ENCODE measurements around the gene ZBTB20.

ZBTB20 gene

GRCh38 chr3:114455432-114455831 lies 691.7 kb downstream of the ZBTB20 start:
- no peak for DNase-seq

GRCh38 chr3:114454551-114455251 lies 692.4 kb downstream of the ZBTB20 start:
- peak; percentile 48 for DNase-seq

- DNase-seq: no peak
These were observed 693.7 kb downstream of the ZBTB20 start for GRCh38 chr3:114453361-114453780.

GRCh38 chr3:114452937-114453336 lies 694.2 kb downstream of the ZBTB20 start:
- no peak for DNase-seq

- DNase-seq: no peak
These were observed 694.8 kb downstream of the ZBTB20 start for GRCh38 chr3:114452256-114452655.

- DNase-seq: no peak
These were observed 695.5 kb downstream of the ZBTB20 start for GRCh38 chr3:114451561-114452018.

GRCh38 chr3:114451051-114451451 lies 696.0 kb downstream of the ZBTB20 start:
- no peak for DNase-seq

GRCh38 chr3:114450008-114450596 lies 697.0 kb downstream of the ZBTB20 start:
- no peak for DNase-seq

- DNase-seq: no peak
These were observed 697.6 kb downstream of the ZBTB20 start for GRCh38 chr3:114449271-114450007.

- no peak for DNase-seq
These were observed 699.1 kb downstream of the ZBTB20 start for GRCh38 chr3:114447950-114448479.

GRCh38 chr3:114447545-114447944 lies 699.5 kb downstream of the ZBTB20 start:
- no peak for DNase-seq

GRCh38 chr3:114446600-114446999 lies 700.5 kb downstream of the ZBTB20 start:
- DNase-seq: no peak

GRCh38 chr3:114445233-114445632 lies 701.9 kb downstream of the ZBTB20 start:
- no peak for DNase-seq

- no peak for DNase-seq
These were observed 702.9 kb downstream of the ZBTB20 start for GRCh38 chr3:114444216-114444615.

GRCh38 chr3:114442246-114442645 lies 704.8 kb downstream of the ZBTB20 start:
- DNase-seq: no peak

GRCh38 chr3:114441386-114441785 lies 705.7 kb downstream of the ZBTB20 start:
- DNase-seq: no peak

GRCh38 chr3:114440700-114441099 lies 706.4 kb downstream of the ZBTB20 start:
- no peak for DNase-seq

- DNase-seq: no peak
These were observed 707.8 kb downstream of the ZBTB20 start for GRCh38 chr3:114439284-114439683.

- no peak for DNase-seq
These were observed 709.2 kb downstream of the ZBTB20 start for GRCh38 chr3:114437897-114438296.

GRCh38 chr3:114436182-114436581 lies 710.9 kb downstream of the ZBTB20 start:
- DNase-seq: no peak

GRCh38 chr3:114435386-114436115 lies 711.5 kb downstream of the ZBTB20 start:
- DNase-seq: no peak

- no peak for DNase-seq
These were observed 714.8 kb downstream of the ZBTB20 start for GRCh38 chr3:114432310-114432709.

GRCh38 chr3:114428044-114428595 lies 719.0 kb downstream of the ZBTB20 start:
- peak; percentile 20 for DNase-seq
